ENCODE measurements around the gene CHPF2. TPM values are rescaled to one million over a fixed set of nuclear protein-coding genes. Genes with fewer than 3 reads are reported as not detected.

Gene CHPF2
- total RNA-seq, 1 donor from 2014 or later = 34.7 TPM

GRCh38 chr7:151243408-151244195 is 11.3 kb downstream of the CHPF2 start:
- TF ChIP-seq CTCF (IDR thresholded peaks at IDR 0.05) = no peak
- no peak overlapping the region for H3K27ac ChIP-seq
- ATAC-seq (no peak), DNase-seq (peak; percentile 43)
- H3K9me3 ChIP-seq = no peaks in the 10 kb centered on the region
- intact Hi-C loops (cut with DNase I) = loop anchor here (5.0 kb wide), 1 partner anchor 59 kb away; no protein-coding TSS in a partner anchor
- peak overlapping the region; percentile 16 for H3K4me3 ChIP-seq
- H3K36me3 ChIP-seq = peaks cover 31% of the 10 kb centered on the region
- H3K4me1 ChIP-seq = peaks cover 52% of the 10 kb centered on the region
- H3K27me3 ChIP-seq (ENCODE audit: low read depth) = peaks cover 24% of the 10 kb centered on the region

- no peak overlapping the region for H3K27ac ChIP-seq
- peaks cover 24% of the 10 kb centered on the region for H3K36me3 ChIP-seq
- peak; percentile 84 for TF ChIP-seq CTCF (IDR thresholded peaks at IDR 0.05)
- H3K27me3 ChIP-seq (ENCODE audit: low read depth) = peaks cover 24% of the 10 kb centered on the region
- H3K4me3 ChIP-seq = no peak overlapping the region
- intact Hi-C loops (cut with DNase I) = loop anchor here (5.0 kb wide), 1 partner anchor 58 kb away; no protein-coding TSS in a partner anchor
- H3K9me3 ChIP-seq = no peaks in the 10 kb centered on the region
- peak in 1 of 2 donors; percentile 27 for ATAC-seq
- peak; percentile 52 for DNase-seq
- peaks cover 52% of the 10 kb centered on the region for H3K4me1 ChIP-seq
These were observed 12.0 kb downstream of the CHPF2 start for GRCh38 chr7:151244196-151244840.

GRCh38 chr7:151244841-151245346 is 12.6 kb downstream of the CHPF2 start:
- H3K4me3 ChIP-seq = peak overlapping the region; percentile 43
- no peaks in the 10 kb centered on the region for H3K9me3 ChIP-seq
- H3K36me3 ChIP-seq = peaks cover 18% of the 10 kb centered on the region
- peaks cover 55% of the 10 kb centered on the region for H3K4me1 ChIP-seq
- no peak overlapping the region for H3K27ac ChIP-seq
- intact Hi-C loops (cut with DNase I) = loop anchor here (5.0 kb wide), 1 partner anchor 57 kb away; no protein-coding TSS in a partner anchor
- no peak for ATAC-seq
- H3K27me3 ChIP-seq (ENCODE audit: low read depth) = peaks cover 24% of the 10 kb centered on the region
- no peak for TF ChIP-seq CTCF (IDR thresholded peaks at IDR 0.05)
- DNase-seq = peak; percentile 26

GRCh38 chr7:151245360-151246101 is 13.2 kb downstream of the CHPF2 start:
- peak; percentile 41 to 63 for ATAC-seq
- peaks cover 15% of the 10 kb centered on the region for H3K36me3 ChIP-seq
- peak; percentile 72 for TF ChIP-seq CTCF (IDR thresholded peaks at IDR 0.05)
- peaks cover 61% of the 10 kb centered on the region for H3K4me1 ChIP-seq
- intact Hi-C loops (cut with DNase I) = no loop called here
- peak; percentile 59 for DNase-seq
- H3K27me3 ChIP-seq (ENCODE audit: low read depth) = peaks cover 24% of the 10 kb centered on the region
- H3K9me3 ChIP-seq = no peaks in the 10 kb centered on the region
- H3K4me3 ChIP-seq = peak overlapping the region; percentile 43
- H3K27ac ChIP-seq = no peak overlapping the region

Measured in lower lobe of right lung (tissue), 2 donors.